ENCODE results near the gene IMPA2. TPM values are rescaled to one million over a fixed set of nuclear protein-coding genes. Genes with fewer than 3 reads are reported as not detected.

IMPA2 gene
- total RNA-seq, 4 donors from 2014 or later = 50.1 to 290 (median 84.6) TPM

GRCh38 chr18:11972371-11973174, 8.7 kb upstream of the IMPA2 start:
- TF ChIP-seq POLR2A (IDR thresholded peaks at IDR 0.05) (no peak), CTCF (IDR thresholded peaks at IDR 0.05) (no peak), POLR2AphosphoS5 (IDR thresholded peaks at IDR 0.05) (no peak), EP300 (IDR thresholded peaks at IDR 0.05; ENCODE audit: low read depth) (no peak)
- no peaks in the 10 kb centered on the region for H3K36me3 ChIP-seq
- no peaks in the 10 kb centered on the region for H3K9me3 ChIP-seq
- no peak overlapping the region for H3K27ac ChIP-seq
- no peak overlapping the region for H3K4me3 ChIP-seq
- 90 to 92% methylated on average over 11 to 35 of the region's 35 CpGs for WGBS, 2 donors (ENCODE audit: low coverage in 1 of 2)
- in situ Hi-C loops (cut with MboI; ENCODE audit: low pct_ligation_motif_present in 1 of 4, low pct_unique_long_range_greater_than_20kb in 1 of 4, low sequenced_read_pairs in 3 of 4) (no loop called here), intact Hi-C loops (cut with DNase I; ENCODE audit: low total_unique reads) (no loop called here)
- H3K4me1 ChIP-seq = no peaks in the 10 kb centered on the region
- H3K27me3 ChIP-seq = no peaks in the 10 kb centered on the region
- DNase-seq = no peak

- no peaks in the 10 kb centered on the region for H3K9me3 ChIP-seq
- peaks cover 0 to 4% (median 3%) of the 10 kb centered on the region in 4 donors for H3K4me1 ChIP-seq
- no peak overlapping the region for H3K27ac ChIP-seq
- 70 to 78% methylated on average over 3 to 5 of the region's 5 CpGs for WGBS, 2 donors (ENCODE audit: low coverage in 1 of 2)
- intact Hi-C loops (cut with DNase I; ENCODE audit: low total_unique reads) = no loop called here
- H3K36me3 ChIP-seq = no peaks in the 10 kb centered on the region
- no peak for DNase-seq
- in situ Hi-C loops (cut with MboI; ENCODE audit: low pct_ligation_motif_present in 1 of 4, low pct_unique_long_range_greater_than_20kb in 1 of 4, low sequenced_read_pairs in 3 of 4) = no loop called here
- H3K4me3 ChIP-seq = no peak overlapping the region
- no peak for TF ChIP-seq CTCF (IDR thresholded peaks at IDR 0.05)
- TF ChIP-seq EP300 (IDR thresholded peaks at IDR 0.05; ENCODE audit: low read depth) = no peak
- TF ChIP-seq POLR2AphosphoS5 (IDR thresholded peaks at IDR 0.05) = no peak
- no peak for TF ChIP-seq POLR2A (IDR thresholded peaks at IDR 0.05)
- H3K27me3 ChIP-seq = no peaks in the 10 kb centered on the region
Measured at GRCh38 chr18:11974741-11975325, 6.5 kb upstream of the IMPA2 start.

- DNase-seq = no peak
- TF ChIP-seq POLR2A (IDR thresholded peaks at IDR 0.05) = no peak
- no peak for TF ChIP-seq EP300 (IDR thresholded peaks at IDR 0.05; ENCODE audit: low read depth)
- TF ChIP-seq CTCF (IDR thresholded peaks at IDR 0.05) = no peak
- no peak for TF ChIP-seq POLR2AphosphoS5 (IDR thresholded peaks at IDR 0.05)
- no peaks in the 10 kb centered on the region for H3K36me3 ChIP-seq
- no peaks in the 10 kb centered on the region for H3K27me3 ChIP-seq
- H3K4me3 ChIP-seq = no peak overlapping the region
- no peaks in the 10 kb centered on the region for H3K9me3 ChIP-seq
- WGBS, 2 donors (ENCODE audit: low coverage in 1 of 2) = 71 to 82% methylated on average over 1 to 2 of the region's 2 CpGs
- peaks cover 0 to 12% (median 10%) of the 10 kb centered on the region in 4 donors for H3K4me1 ChIP-seq
- H3K27ac ChIP-seq = no peak overlapping the region
- intact Hi-C loops (cut with DNase I; ENCODE audit: low total_unique reads) (no loop called here), in situ Hi-C loops (cut with MboI; ENCODE audit: low pct_ligation_motif_present in 1 of 4, low pct_unique_long_range_greater_than_20kb in 1 of 4, low sequenced_read_pairs in 3 of 4) (no loop called here)
Measured at GRCh38 chr18:11975723-11976122, 5.6 kb upstream of the IMPA2 start.

- intact Hi-C loops (cut with DNase I; ENCODE audit: low total_unique reads) = no loop called here
- Histone ChIP-seq H3K36me3 (no peaks in the 10 kb centered on the region), H3K4me1 (peaks cover 0 to 12% (median 10%) of the 10 kb centered on the region in 4 donors), H3K27ac (no peak overlapping the region), H3K27me3 (no peaks in the 10 kb centered on the region), H3K4me3 (no peak overlapping the region), H3K9me3 (no peaks in the 10 kb centered on the region)
- TF ChIP-seq CTCF (IDR thresholded peaks at IDR 0.05) (no peak), POLR2A (IDR thresholded peaks at IDR 0.05) (no peak), POLR2AphosphoS5 (IDR thresholded peaks at IDR 0.05) (no peak), EP300 (IDR thresholded peaks at IDR 0.05; ENCODE audit: low read depth) (no peak)
- 87 to 100% methylated on average over 5 to 13 of the region's 13 CpGs for WGBS, 2 donors (ENCODE audit: low coverage in 1 of 2)
- in situ Hi-C loops (cut with MboI; ENCODE audit: low pct_ligation_motif_present in 1 of 4, low pct_unique_long_range_greater_than_20kb in 1 of 4, low sequenced_read_pairs in 3 of 4) = no loop called here
- DNase-seq = no peak
Measured at GRCh38 chr18:11976315-11977152, 4.8 kb upstream of the IMPA2 start.
